ENCODE measurements around the gene BRWD1.

The BRWD1 gene

DNA sequence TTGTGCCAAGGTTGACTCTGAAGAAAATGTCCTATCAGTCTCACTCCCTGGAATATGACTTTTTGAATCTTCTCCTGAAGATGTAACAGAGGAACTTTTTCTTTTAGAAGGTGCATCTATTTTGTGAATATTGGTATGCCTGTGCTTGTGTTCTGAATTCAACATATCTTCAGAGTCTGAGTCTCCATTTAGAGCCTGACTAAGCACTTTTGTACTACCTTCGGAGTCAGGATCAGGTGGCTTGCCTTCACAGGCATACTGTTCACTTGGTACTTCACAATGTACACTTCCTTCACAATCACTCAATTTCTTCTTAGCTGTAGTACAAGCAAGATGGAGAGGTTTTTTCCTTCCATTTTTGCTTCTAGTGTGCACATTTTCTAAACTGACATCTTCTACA lies 116.6 kb downstream of the BRWD1 start:
- no peak for DNase-seq (ENCODE audit: low spot score)

GRCh38 chr21:39196310-39196709 lies 117.1 kb downstream of the BRWD1 start:
- DNase-seq (ENCODE audit: low spot score): no peak

- DNase-seq (ENCODE audit: low spot score): no peak
These were observed 120.1 kb downstream of the BRWD1 start for GRCh38 chr21:39193380-39193779.

DNA sequence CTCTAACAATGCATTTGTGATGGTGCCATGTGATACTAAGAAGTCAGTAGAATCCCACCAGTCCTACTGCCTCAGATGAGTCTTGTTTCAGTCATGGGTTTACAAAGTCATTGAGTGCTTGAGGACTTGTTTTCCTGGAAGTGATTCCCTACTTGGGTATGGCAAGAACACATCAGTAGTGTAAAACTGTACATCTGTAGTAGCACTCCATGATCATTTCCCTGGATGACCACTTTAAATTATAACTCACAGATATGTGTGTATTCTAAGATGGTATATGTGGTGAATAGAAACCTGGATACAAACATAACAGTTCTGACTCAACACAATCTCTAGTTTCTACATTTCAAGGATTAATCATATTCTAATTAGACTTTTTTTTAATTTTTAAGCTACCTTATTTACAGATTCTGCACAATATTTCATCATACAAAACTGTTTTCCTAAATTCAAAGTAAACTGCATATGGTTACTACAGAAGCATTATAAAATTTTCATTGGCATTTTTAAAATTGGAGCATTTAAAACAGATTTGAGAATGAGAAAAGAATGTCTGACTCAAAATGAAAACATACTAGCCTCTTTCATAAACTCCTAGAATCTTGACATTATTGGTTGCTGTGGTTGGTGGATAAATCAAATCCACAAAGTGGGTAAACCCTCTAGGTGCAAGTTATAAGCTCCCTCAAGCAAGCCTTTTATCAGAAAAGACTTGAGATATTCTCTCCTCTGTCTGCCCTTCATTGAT lies 123.4 kb downstream of the BRWD1 start:
- no peak for DNase-seq (ENCODE audit: low spot score)

DNA sequence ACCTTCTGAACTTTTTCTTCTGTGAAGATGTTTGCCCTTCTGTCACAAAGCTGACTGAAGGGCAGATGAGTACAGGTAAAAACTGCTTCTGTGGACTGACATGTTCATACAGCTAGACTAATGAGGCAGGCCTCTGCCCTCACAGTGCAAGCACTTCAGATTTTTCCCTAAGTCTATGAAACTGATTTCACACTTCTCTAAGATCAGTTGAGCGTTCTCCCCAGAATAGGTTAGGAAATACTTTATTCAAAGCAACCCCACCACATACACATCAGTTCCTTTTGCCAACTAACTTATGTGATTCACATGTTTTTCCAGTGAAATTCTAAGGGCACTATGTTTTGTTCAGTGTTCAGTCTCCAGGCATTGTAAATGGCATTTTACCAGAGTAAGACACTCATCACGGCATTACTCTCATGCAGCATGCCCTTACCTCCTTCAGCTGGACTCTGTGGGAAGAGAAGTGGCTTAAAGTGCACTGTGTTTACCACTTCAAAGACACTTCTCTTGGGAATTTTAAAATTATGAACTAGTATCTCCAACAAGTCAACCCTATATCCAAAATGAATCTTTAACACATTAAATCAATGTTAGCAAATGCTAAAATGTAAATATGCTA lies 124.8 kb downstream of the BRWD1 start:
- DNase-seq (ENCODE audit: low spot score): no peak

DNA sequence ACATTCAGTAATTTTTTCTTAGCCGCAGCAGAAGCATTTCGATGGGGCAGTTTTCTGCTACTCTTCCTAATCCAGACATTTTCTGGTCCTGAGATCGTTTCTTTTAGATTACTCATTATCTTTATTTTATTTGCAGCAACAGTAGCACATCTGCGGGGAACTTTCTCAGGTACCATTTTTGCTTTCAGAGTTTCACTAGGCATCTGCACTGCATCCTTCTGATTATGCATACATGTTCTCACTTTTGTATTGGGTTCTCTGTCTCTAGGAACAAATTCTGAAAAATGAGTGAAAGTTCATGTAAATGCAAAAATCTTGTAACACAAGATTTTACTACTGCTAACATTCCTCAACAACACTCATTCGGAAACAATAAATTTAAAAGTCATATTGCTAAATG lies 126.3 kb downstream of the BRWD1 start:
- DNase-seq (ENCODE audit: low spot score): no peak

- no peak for DNase-seq (ENCODE audit: low spot score)
These were observed 126.8 kb downstream of the BRWD1 start for GRCh38 chr21:39186676-39187075.

DNA sequence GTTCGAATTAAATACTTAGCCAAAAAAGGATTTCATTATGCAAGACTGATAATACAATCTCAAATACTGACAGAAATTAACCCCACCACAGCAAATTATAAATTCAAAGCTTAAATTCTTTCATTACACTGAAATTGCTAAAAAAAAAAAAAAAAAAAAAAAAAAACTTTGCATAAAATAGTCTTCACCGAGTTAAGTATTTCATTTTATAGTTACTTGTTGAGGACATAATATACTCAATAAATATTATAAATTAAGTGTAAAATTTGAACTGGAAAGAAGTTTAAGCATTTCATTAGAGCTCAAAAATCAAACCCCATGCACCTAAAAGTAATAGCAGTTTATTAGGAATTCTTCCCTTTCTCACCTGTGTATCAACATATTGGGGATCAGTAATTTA lies 128.3 kb downstream of the BRWD1 start:
- DNase-seq (ENCODE audit: low spot score): no peak

DNA sequence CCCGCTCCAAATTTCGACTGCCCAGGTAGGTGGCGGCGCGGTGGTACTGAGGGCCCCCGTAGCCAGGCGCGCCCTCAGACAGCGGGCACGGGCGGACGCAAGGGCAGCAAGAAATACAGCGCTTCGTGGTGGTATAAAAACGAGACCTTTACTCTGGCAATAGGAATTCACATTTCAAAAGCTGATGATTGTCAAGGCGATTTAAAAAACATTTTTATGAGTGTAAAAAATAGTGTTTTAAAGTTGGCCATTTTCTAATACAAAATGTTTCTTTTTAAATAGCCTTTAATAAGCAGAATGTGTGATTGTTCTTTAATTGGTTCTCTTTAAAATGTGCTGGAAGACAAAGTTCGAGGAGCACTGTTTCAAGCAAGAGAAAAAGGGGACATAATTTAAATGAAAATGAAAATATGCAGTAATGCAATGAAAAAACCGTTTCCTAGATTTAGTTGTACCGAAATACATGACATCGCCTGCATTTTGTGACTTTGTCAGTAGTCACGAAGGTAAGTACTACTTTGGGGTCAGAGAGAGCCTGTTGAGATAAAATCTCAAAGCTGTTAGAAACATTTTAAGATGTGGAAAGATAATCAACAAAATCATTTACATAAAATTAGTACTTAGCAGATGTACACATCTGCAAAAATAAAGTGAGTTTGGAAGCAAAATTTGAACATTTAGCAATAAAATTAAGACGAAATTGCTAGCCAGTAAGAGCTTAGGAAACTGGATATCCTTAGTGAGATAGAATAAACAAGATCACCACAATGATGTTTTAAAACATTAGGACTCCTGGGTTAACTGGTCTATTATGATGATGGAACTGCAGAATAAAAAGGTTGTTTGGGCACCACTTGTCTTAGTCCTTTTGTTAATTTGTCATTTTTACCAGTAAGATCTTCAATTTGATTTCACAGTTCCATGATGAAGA lies 129.1 kb downstream of the BRWD1 start:
- DNase-seq (ENCODE audit: low spot score): no peak

DNA sequence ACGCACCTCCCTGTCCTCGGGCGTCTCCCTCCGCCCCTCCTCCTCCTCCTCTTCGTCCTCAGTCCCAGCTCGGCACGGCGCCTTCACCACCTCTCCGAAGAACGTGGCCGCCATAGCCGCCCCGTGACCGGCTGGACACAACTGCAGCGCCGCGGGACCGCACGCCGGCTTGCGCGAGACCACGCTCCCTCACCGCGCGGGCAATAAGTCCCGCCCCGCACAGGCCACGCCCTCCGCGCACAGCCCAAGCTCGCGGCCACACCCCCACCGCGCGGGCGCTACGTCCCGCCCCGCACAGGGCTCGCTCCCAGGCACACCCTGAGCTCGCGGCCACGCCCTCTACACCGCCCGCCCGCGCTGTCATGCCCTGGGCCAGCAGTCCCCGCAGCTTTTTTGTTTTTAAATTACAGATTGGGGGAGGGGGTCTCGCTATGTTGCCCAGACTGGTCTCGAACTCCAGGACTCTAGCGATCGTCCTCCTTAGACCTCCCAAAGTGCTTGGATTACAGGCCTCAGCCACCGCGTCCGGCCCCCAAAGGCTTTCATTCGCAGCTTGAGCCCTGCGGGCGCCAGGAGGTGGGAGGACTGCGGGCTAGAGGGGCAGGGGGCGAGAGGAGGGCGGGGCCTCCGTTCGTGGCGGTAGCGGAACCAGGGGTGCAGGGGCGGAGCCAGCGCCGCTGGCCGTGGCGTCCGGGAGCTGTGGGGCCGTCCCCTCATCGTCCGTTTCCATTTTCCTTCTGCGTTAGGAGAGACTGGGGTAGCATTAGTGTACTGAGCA lies 130.0 kb downstream of the BRWD1 start, which contains the start of gene PSMG1:
Gene PSMG1, minus strand, starts transcription at position 180 of the 778 bp plus-strand sequence. Its CDS starts 66 bp downstream, at position 114.
- peak; percentile 97 for DNase-seq (ENCODE audit: low spot score)

GRCh38 chr21:39182484-39183271 lies 130.8 kb downstream of the BRWD1 start:
- DNase-seq (ENCODE audit: low spot score): no peak

GRCh38 chr21:39182016-39182415 lies 131.4 kb downstream of the BRWD1 start:
- no peak for DNase-seq (ENCODE audit: low spot score)

GRCh38 chr21:39181205-39181818 lies 132.1 kb downstream of the BRWD1 start:
- no peak for DNase-seq (ENCODE audit: low spot score)

- DNase-seq (ENCODE audit: low spot score): no peak
These were observed 132.9 kb downstream of the BRWD1 start for GRCh38 chr21:39180429-39181019.

- DNase-seq (ENCODE audit: low spot score): no peak
These were observed 135.0 kb downstream of the BRWD1 start for GRCh38 chr21:39178421-39178820.

DNA sequence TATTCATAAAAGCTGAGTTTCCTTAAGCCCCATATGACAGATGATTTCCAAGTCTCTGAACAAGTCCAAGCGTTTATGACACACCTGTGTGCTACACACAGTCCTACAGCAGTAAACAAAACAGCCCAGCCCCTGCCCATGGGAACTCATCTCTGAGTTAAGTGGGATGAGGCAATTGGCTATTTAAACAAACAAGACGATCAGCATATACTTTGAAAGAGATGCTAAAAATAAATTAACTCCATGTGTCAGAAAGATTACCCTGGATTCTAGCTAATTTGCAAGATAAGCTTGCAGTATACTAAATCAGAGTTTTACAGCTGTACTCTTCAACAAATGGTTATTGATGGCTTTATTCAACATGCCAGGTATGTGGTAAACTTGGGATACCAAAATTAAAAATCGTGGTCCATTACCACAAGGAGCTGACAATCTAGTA lies 137.1 kb downstream of the BRWD1 start:
- DNase-seq (ENCODE audit: low spot score): no peak

- no peak for DNase-seq (ENCODE audit: low spot score)
These were observed 137.8 kb downstream of the BRWD1 start for GRCh38 chr21:39175665-39176064.

- peak; percentile 30 for DNase-seq (ENCODE audit: low spot score)
These were observed 138.3 kb downstream of the BRWD1 start for GRCh38 chr21:39175154-39175553.

GRCh38 chr21:39173716-39174680 lies 139.4 kb downstream of the BRWD1 start:
- DNase-seq (ENCODE audit: low spot score): no peak

All from GM03348 (cell line).